ENCODE measurements around the gene NAV2.

NAV2 gene

GRCh38 chr11:19718951-19719350 lies 6.3 kb downstream of the NAV2 start:
- no peak for DNase-seq

GRCh38 chr11:19719960-19720359 lies 7.3 kb downstream of the NAV2 start:
- no peak for DNase-seq

- no peak for DNase-seq
Observed at GRCh38 chr11:19721176-19721575, 8.5 kb downstream of the NAV2 start.

GRCh38 chr11:19722702-19723101 lies 10.1 kb downstream of the NAV2 start:
- no peak for DNase-seq

- peak; percentile 41 for DNase-seq
Observed at GRCh38 chr11:19723572-19724342, 11.1 kb downstream of the NAV2 start.

GRCh38 chr11:19724765-19725164 lies 12.1 kb downstream of the NAV2 start:
- no peak for DNase-seq

- DNase-seq: no peak
Observed at GRCh38 chr11:19725379-19726079, 12.9 kb downstream of the NAV2 start.

GRCh38 chr11:19727246-19727645 lies 14.6 kb downstream of the NAV2 start:
- peak; percentile 60 for DNase-seq

GRCh38 chr11:19728436-19728835 lies 15.8 kb downstream of the NAV2 start:
- peak; percentile 31 for DNase-seq

- no peak for DNase-seq
Observed at GRCh38 chr11:19729141-19729540, 16.5 kb downstream of the NAV2 start.

- no peak for DNase-seq
Observed at GRCh38 chr11:19730373-19730772, 17.7 kb downstream of the NAV2 start.

- peak; percentile 37 for DNase-seq
Observed at GRCh38 chr11:19734171-19734570, 21.5 kb downstream of the NAV2 start.

- DNase-seq: no peak
Observed at GRCh38 chr11:19735157-19735908, 22.7 kb downstream of the NAV2 start.

- DNase-seq: no peak
Observed at GRCh38 chr11:19735909-19736498, 23.4 kb downstream of the NAV2 start.

- no peak for DNase-seq
Observed at GRCh38 chr11:19736831-19737230, 24.2 kb downstream of the NAV2 start.

- no peak for DNase-seq
Observed at GRCh38 chr11:19737575-19737974, 24.9 kb downstream of the NAV2 start.

- no peak for DNase-seq
Observed at GRCh38 chr11:19738124-19738523, 25.5 kb downstream of the NAV2 start.

GRCh38 chr11:19739872-19740271 lies 27.2 kb downstream of the NAV2 start:
- peak; percentile 16 for DNase-seq

- no peak for DNase-seq
Observed at GRCh38 chr11:19740586-19740985, 27.9 kb downstream of the NAV2 start.

- peak; percentile 44 for DNase-seq
Observed at GRCh38 chr11:19742588-19743292, 30.1 kb downstream of the NAV2 start.

GRCh38 chr11:19743622-19744021 lies 31.0 kb downstream of the NAV2 start:
- no peak for DNase-seq

- DNase-seq: no peak
Observed at GRCh38 chr11:19744130-19744529, 31.5 kb downstream of the NAV2 start.

- DNase-seq: no peak
Observed at GRCh38 chr11:19746086-19746485, 33.4 kb downstream of the NAV2 start.

Data from HCEC 1CT (cell line).